Parathyroid adenoma (tissue), 2 donors: ENCODE measurements around the gene NFIB.

Experiments used
- H2AFZ ChIP-seq: fragments of 300-600 bp; sonication (generic); one replicate; pipeline ENCODE4 v1.7.0; 2017; ENCODE audit warnings: antibody characterized with exemption, mild to moderate bottlenecking
- H3K27ac ChIP-seq: fragments of 300-600 bp; sonication (generic); one replicate; pipeline ENCODE4 v1.7.0; 2017
- H3K27me3 ChIP-seq: fragments of 300-600 bp; sonication (generic); one replicate; pipeline ENCODE4 v1.7.0; 2017; ENCODE audit warnings: low read length; ENCODE audit not compliant: control insufficient read depth, insufficient read depth
- H3K36me3 ChIP-seq: fragments of 300-600 bp; sonication (generic); one replicate; pipeline ENCODE4 v1.7.0; 2017; ENCODE audit warnings: low read length; ENCODE audit not compliant: control insufficient read depth, insufficient read depth
- H3K4me1 ChIP-seq: fragments of 300-600 bp; sonication (generic); one replicate; pipeline ENCODE4 v1.7.0; 2017; ENCODE audit warnings: control low read depth
- H3K4me2 ChIP-seq: fragments of 300-600 bp; sonication (generic); one replicate; pipeline ENCODE4 v1.7.0; 2017; ENCODE audit warnings: low read length
- H3K4me3 ChIP-seq: fragments of 300-600 bp; sonication (generic); one replicate; pipeline ENCODE4 v1.7.0; 2017; ENCODE audit warnings: low read depth, low read length
- H3K79me2 ChIP-seq: fragments of 300-600 bp; sonication (generic); one replicate; pipeline ENCODE4 v1.7.0; 2017; ENCODE audit warnings: control low read depth
- H3K9ac ChIP-seq: fragments of 300-600 bp; sonication (generic); one replicate; pipeline ENCODE4 v1.7.0; 2017; ENCODE audit warnings: mild to moderate bottlenecking
- H3K9me3 ChIP-seq: fragments of 300-600 bp; sonication (generic); one replicate; pipeline ENCODE4 v1.7.0; 2017; ENCODE audit warnings: low read length; ENCODE audit not compliant: control insufficient read depth
- TF ChIP-seq, protein P1 (sequence below): fragments of 300-600 bp; sonication (generic); IDR thresholded peaks from one replicate; pipeline ENCODE4 v1.7.0; 2017; ENCODE audit warnings: antibody characterized with exemption, mild to moderate bottlenecking
- donor health status: primary hyperparathyroidism.

Gene NFIB

DNA sequence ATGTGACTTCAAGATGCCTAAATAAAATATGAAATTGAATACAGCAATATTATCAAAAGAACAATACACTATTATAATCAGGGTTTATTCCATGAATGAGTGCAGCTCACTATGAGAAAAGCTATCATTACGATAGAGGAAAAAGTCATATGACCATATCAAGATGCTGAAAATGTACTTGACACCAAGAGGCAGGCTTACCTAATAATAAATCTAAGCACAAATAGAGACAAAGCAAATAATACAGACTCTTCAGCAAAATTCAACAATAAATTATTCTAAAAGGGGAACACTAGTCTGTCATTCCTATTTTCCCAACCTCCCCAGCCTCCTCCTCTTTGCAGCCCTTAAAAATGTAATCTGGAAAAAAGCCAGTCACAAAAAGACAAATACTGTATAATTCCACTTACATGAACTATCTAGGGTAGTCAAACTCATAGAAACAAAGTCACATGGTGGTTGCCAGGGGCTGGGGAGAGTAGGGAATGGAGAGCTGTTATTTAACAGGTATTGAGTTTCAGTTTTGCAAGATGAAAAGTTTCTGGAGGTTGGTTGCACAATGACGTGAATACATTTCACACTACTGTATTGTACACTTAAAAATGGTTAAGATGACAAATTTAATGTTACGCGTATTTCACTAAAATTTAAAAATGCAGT is 148.4 kb downstream of the NFIB start:
- H3K4me3 ChIP-seq = no peak overlapping the region
- H3K4me1 ChIP-seq = no peaks in the 10 kb centered on the region
- H3K36me3 ChIP-seq = no peaks in the 10 kb centered on the region
- H3K79me2 ChIP-seq = no peaks in the 10 kb centered on the region
- no peak overlapping the region for H2AFZ ChIP-seq
- H3K27ac ChIP-seq = no peak overlapping the region
- H3K9ac ChIP-seq = no peak overlapping the region
- H3K27me3 ChIP-seq = no peaks in the 10 kb centered on the region
- no peaks in the 10 kb centered on the region for H3K9me3 ChIP-seq
- H3K4me2 ChIP-seq = no peak overlapping the region
- TF ChIP-seq, protein P1, sequence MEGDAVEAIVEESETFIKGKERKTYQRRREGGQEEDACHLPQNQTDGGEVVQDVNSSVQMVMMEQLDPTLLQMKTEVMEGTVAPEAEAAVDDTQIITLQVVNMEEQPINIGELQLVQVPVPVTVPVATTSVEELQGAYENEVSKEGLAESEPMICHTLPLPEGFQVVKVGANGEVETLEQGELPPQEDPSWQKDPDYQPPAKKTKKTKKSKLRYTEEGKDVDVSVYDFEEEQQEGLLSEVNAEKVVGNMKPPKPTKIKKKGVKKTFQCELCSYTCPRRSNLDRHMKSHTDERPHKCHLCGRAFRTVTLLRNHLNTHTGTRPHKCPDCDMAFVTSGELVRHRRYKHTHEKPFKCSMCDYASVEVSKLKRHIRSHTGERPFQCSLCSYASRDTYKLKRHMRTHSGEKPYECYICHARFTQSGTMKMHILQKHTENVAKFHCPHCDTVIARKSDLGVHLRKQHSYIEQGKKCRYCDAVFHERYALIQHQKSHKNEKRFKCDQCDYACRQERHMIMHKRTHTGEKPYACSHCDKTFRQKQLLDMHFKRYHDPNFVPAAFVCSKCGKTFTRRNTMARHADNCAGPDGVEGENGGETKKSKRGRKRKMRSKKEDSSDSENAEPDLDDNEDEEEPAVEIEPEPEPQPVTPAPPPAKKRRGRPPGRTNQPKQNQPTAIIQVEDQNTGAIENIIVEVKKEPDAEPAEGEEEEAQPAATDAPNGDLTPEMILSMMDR = no peak

- Histone ChIP-seq H3K4me2 (no peak overlapping the region), H3K4me3 (no peak overlapping the region), H3K27ac (no peak overlapping the region), H3K27me3 (no peaks in the 10 kb centered on the region), H3K4me1 (no peaks in the 10 kb centered on the region), H3K9me3 (no peaks in the 10 kb centered on the region), H3K36me3 (no peaks in the 10 kb centered on the region), H2AFZ (no peak overlapping the region), H3K79me2 (no peaks in the 10 kb centered on the region), H3K9ac (no peak overlapping the region)
- TF ChIP-seq, protein P1 = no peak
Observed at GRCh38 chr9:14164908-14165307, 149.0 kb downstream of the NFIB start.

DNA sequence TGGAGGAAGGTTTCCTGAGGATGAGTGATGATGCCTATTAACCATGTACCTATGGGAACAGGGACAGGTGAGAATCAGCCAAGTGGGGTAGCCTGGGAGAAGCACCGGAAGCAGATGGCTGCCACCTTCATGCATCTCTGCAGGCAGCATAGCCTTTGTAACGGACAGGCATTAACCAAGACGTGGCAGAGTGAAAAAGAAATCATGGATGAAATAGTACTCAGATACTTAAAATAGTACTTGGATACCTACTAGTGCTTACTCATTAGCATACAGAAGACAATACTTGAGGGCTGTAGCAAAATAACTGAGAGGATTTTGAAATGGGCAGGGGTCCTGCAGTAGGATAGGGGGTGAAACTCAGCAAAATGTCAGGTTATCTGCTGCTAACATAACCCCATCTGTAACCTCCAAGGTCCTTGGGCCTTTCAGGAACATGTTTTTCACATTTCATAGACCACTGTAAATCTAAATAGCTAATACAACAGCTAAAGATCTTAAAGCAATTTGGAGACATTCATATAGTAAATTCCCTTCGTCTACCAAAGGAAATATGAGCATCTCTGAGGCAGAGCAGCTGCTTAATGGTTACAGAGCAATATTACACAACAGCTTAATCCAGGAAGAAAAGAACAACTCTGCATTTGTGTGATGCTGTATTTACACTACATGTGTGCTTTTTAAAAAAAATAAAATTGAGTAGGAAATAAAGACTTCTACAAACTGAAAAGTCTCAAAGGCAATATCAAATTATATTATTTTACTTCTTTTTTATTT is 154.3 kb downstream of the NFIB start:
- no peak overlapping the region for H3K27ac ChIP-seq
- H3K79me2 ChIP-seq = no peaks in the 10 kb centered on the region
- no peak overlapping the region for H2AFZ ChIP-seq
- TF ChIP-seq, protein P1 = no peak
- no peak overlapping the region for H3K4me3 ChIP-seq
- H3K4me2 ChIP-seq = no peak overlapping the region
- H3K4me1 ChIP-seq = no peaks in the 10 kb centered on the region
- no peaks in the 10 kb centered on the region for H3K9me3 ChIP-seq
- H3K27me3 ChIP-seq = no peaks in the 10 kb centered on the region
- no peaks in the 10 kb centered on the region for H3K36me3 ChIP-seq
- no peak overlapping the region for H3K9ac ChIP-seq

DNA sequence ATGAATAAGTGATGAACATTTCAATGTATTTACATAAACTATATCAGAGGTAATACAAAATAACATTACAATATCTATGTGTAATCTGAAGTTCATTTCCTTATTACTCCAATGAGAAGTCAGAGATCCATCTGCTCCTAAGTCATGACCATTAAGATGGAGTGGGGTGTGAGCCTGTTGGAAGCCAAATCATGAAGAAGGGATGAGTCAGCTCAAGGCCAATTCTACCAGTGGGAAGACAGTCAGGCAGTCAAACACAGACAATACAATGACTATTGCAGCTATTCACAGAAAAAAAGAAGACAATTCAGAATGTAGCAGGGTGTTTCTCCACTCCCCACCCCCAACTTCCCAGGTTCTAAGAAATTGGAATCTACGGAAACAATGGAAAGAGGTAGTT is 155.0 kb downstream of the NFIB start:
- Histone ChIP-seq H3K27ac (no peak overlapping the region), H3K4me1 (no peaks in the 10 kb centered on the region), H3K9ac (no peak overlapping the region), H3K4me2 (no peak overlapping the region), H3K9me3 (no peaks in the 10 kb centered on the region), H3K36me3 (no peaks in the 10 kb centered on the region), H2AFZ (no peak overlapping the region), H3K79me2 (no peaks in the 10 kb centered on the region), H3K4me3 (no peak overlapping the region), H3K27me3 (no peaks in the 10 kb centered on the region)
- TF ChIP-seq, protein P1 = no peak
